K562 (cell line): ENCODE results near the gene EML1. TPM values are rescaled to one million over a fixed set of nuclear protein-coding genes. Genes with fewer than 3 reads are reported as not detected.

ENCODE experiments used
- ATAC-seq: fragments of 200-7000 bp; cut with Tn5 transposase; 3 replicates; pipeline ENCODE4 v1.9.1; 2020; ENCODE audit warnings: moderate library complexity
- BruUV-seq: library from RNA; stranded (reverse); fragments of 400-500 nt; replicated peaks from 2 replicates; lab custom pipeline; 2021; lab: Mats Ljungman, UMichigan
- CTCF ChIA-PET: fragments of 300-600 bp; formaldehyde crosslinking; extraction: SDS; loops from one replicate; lab custom pipeline; 2021; ENCODE audit warnings: low intra/inter-chr PET ratio; lab: Yijun Ruan, JAX
- POLR2A ChIA-PET: fragments of 300-600, 350-650 bp; sonication (Branson Sonifier 250); formaldehyde crosslinking; extraction: SDS; loops from one replicate; lab custom pipeline; 2021; ENCODE audit warnings: antibody characterized with exemption, inconsistent platforms; lab: Yijun Ruan, JAX
- DNase-seq, 4 experiments: peaks; one replicate each; pipeline versions ENCODE4 v3.0.0 to v3.0.0-alpha.2; 2011 to 2018; ENCODE audit warnings: low spot score in 3 of 4, mixed read lengths in 3 of 4; ENCODE audit errors: extremely low read depth in 1 of 4
- FAIRE-seq: peaks from 2 replicates; lab custom pipeline; 2011; peaks lifted over from hg19 to GRCh38; lab: Jason Lieb, UNC
- H2AFZ ChIP-seq: 2 replicates; pipeline ENCODE4 v1.6.0; 2011; ENCODE audit warnings: low read depth, low read length, control low read depth, inconsistent platforms
- H3K27ac ChIP-seq: fragments of 200-600 bp; 3 replicates; pipeline ENCODE4 v1.8.0; 2011; ENCODE audit warnings: low read depth, mild to moderate bottlenecking, control low read depth, inconsistent platforms, low read length, moderate library complexity, mixed read lengths; ENCODE audit errors: extremely low read depth
- H3K27me3 ChIP-seq, 2 experiments: fragments of 300-600 bp in 1 of 2; 2 replicates in 1 of 2; 3 replicates in 1 of 2; pipeline versions ENCODE4 v1.6.0 to v1.8.0; 2011; ENCODE audit warnings: inconsistent platforms in 2 of 2, low read length in 2 of 2, mild to moderate bottlenecking in 1 of 2, mixed read lengths in 1 of 2, moderate library complexity in 1 of 2; ENCODE audit not compliant: control insufficient read depth in 2 of 2, insufficient read depth in 2 of 2
- H3K36me3 ChIP-seq: fragments of 300-600 bp; 3 replicates; pipeline ENCODE4 v1.8.0; 2011; ENCODE audit warnings: mild to moderate bottlenecking, low read length, inconsistent platforms; ENCODE audit not compliant: control insufficient read depth, insufficient read depth
- H3K4me1 ChIP-seq, 2 experiments: fragments of 200-600 bp in 1 of 2; replicated peaks in 1 of 2; 2 replicates in 1 of 2; 3 replicates in 1 of 2; pipeline versions ENCODE4 v1.5.1 to v1.8.0; 2011; ENCODE audit warnings: inconsistent platforms in 2 of 2, low read length in 2 of 2, mild to moderate bottlenecking in 1 of 2, mixed read lengths in 1 of 2, moderate library complexity in 1 of 2; ENCODE audit not compliant: control insufficient read depth in 2 of 2, insufficient read depth in 2 of 2
- H3K4me2 ChIP-seq: 2 replicates; pipeline ENCODE4 v1.6.1; 2011; ENCODE audit warnings: low read length, control low read depth, inconsistent platforms, mixed read lengths; ENCODE audit not compliant: insufficient read depth
- H3K4me3 ChIP-seq: fragments of 200-600 bp; sonication (generic), shearing (Covaris generic); 2 replicates; pipeline ENCODE4 v1.5.1; 2016; ENCODE audit warnings: control low read depth, inconsistent platforms
- H3K79me2 ChIP-seq: fragments of 200-600 bp; 3 replicates; pipeline ENCODE4 v1.8.0; 2011; ENCODE audit warnings: low read length, inconsistent platforms; ENCODE audit not compliant: control insufficient read depth, insufficient read depth
- H3K9ac ChIP-seq, 2 experiments: 2 replicates each; pipeline versions ENCODE4 v1.6.0 to v1.6.1; 2011; ENCODE audit warnings: low read depth in 2 of 2, low read length in 2 of 2, control low read depth in 1 of 2, inconsistent platforms in 1 of 2, mild to moderate bottlenecking in 1 of 2, mixed read lengths in 1 of 2; ENCODE audit not compliant: insufficient read depth in 1 of 2
- H3K9me1 ChIP-seq: one replicate; pipeline ENCODE4 v1.6.0; 2011; ENCODE audit warnings: inconsistent platforms, mild to moderate bottlenecking, low read length, moderate library complexity; ENCODE audit not compliant: control insufficient read depth, insufficient read depth
- H3K9me3 ChIP-seq: replicated peaks from 2 replicates; pipeline ENCODE4 v1.5.1; 2011; ENCODE audit warnings: low read depth, low read length, inconsistent platforms; ENCODE audit not compliant: control insufficient read depth, insufficient read depth
- H4K20me1 ChIP-seq: replicated peaks from 2 replicates; pipeline ENCODE4 v1.6.1; 2011; ENCODE audit warnings: low read length, inconsistent platforms, mixed read lengths; ENCODE audit not compliant: control insufficient read depth, insufficient read depth
- ELF1 ChIP-seq: fragments of 200-800 bp; sonication (Bioruptor generic); IDR thresholded peaks from 2 replicates; pipeline ENCODE4 v1.6.1; 2016; ENCODE audit warnings: missing genetic modification characterization, missing compliant biosample characterization
- EWSR1 ChIP-seq: fragments of 450-650 bp; IDR thresholded peaks from 2 replicates; pipeline ENCODE4 v1.6.1; 2018; ENCODE audit warnings: borderline replicate concordance, mild to moderate bottlenecking, low read depth, moderate library complexity; ENCODE audit not compliant: partially characterized antibody
- FOXP1 ChIP-seq: sonication (generic); formaldehyde crosslinking; IDR thresholded peaks from 2 replicates; pipeline ENCODE4 v1.8.0; 2022; ENCODE audit warnings: mild to moderate bottlenecking, missing genetic modification reagents
- HDAC1 ChIP-seq, 2 experiments: fragments of 450-650 bp; IDR thresholded peaks; 2 replicates each; pipeline ENCODE4 v1.6.1; 2016 to 2017; ENCODE audit warnings: inconsistent platforms in 1 of 2, mild to moderate bottlenecking in 1 of 2, moderate library complexity in 1 of 2
- HNRNPUL1 ChIP-seq: fragments of 200-400 bp; formaldehyde crosslinking; IDR thresholded peaks from 2 replicates; pipeline ENCODE4 v1.6.1; 2017; ENCODE audit warnings: low read length
- HOXB6 ChIP-seq: fragments of 250-450 bp; sonication (Bioruptor Pico); IDR thresholded peaks from 2 replicates; pipeline ENCODE4 v1.5.1; 2022; ENCODE audit warnings: mild to moderate bottlenecking, borderline replicate concordance
- NFIX ChIP-seq: fragments of 250-450 bp; sonication (Bioruptor Pico); IDR thresholded peaks from 2 replicates; pipeline ENCODE4 v1.4.0; 2020; ENCODE audit warnings: low read depth, mild to moderate bottlenecking, moderate library complexity
- SPI1 ChIP-seq: IDR thresholded peaks from 2 replicates; pipeline ENCODE4 v1.6.1; 2011; ENCODE audit warnings: low read depth, low read length, control low read depth, borderline replicate concordance
- YY1 ChIP-seq, 3 experiments: IDR thresholded peaks; 2 replicates each; pipeline ENCODE4 v1.6.1; 2011; ENCODE audit warnings: low read length in 2 of 3, mild to moderate bottlenecking in 2 of 3, moderate library complexity in 2 of 3, borderline replicate concordance in 1 of 3, control low read depth in 1 of 3, low read depth in 1 of 3; ENCODE audit not compliant: insufficient read depth in 3 of 3, insufficient replicate concordance in 2 of 3, control insufficient read depth in 1 of 3, insufficient read length in 1 of 3; ENCODE audit errors: extremely low read depth in 1 of 3
- ZC3H4 ChIP-seq: sonication (generic); formaldehyde crosslinking; IDR thresholded peaks from 2 replicates; pipeline ENCODE4 v1.9.0; 2021; ENCODE audit warnings: missing genetic modification reagents, borderline replicate concordance
- ZNF134 ChIP-seq: fragments of 250-450 bp; sonication (Bioruptor Pico); conservative IDR thresholded peaks from 2 replicates; pipeline ENCODE4 v1.4.0; 2020
- ZNF24 ChIP-seq: fragments of 450-650 bp; IDR thresholded peaks from 2 replicates; pipeline ENCODE4 v1.6.1; 2016
- WGBS: fragments of 100-300 bp; shearing (Covaris generic); methylation state at CpG from one replicate; pipeline ENCODE4 v1.1.6; 2016; ENCODE audit warnings: low coverage, mixed read lengths; ENCODE audit not compliant: insufficient coverage; ENCODE audit errors: missing lambda C conversion rate; 5-methylcytosine and 5-hydroxymethylcytosine counted together
- in situ Hi-C: fragments of 300-500 bp; cut with MboI; formaldehyde crosslinking; loops from 4 replicates; pipeline ENCODE4 v1.15.0; 2018; ENCODE audit warnings: inconsistent platforms, mixed read lengths
- intact Hi-C: fragments of 100-400 bp; cut with micrococcal nuclease; formaldehyde crosslinking; loops from 2 replicates; pipeline ENCODE4 v1.14.2; 2022
- polyA plus RNA-seq, 8 experiments: library from polyadenylated mRNA; depleted of rRNA in 4 of 8; stranded (reverse) in 5 of 8; unstranded in 3 of 8; fragments of >200 nt; fragmentation: Nextera tagmentation in 2 of 8; fragmentation: Illumina TruSeq in 1 of 8; extraction: Ambion mirVana in 2 of 8; extraction: Trizol in 1 of 8; gene quantifications; 2 replicates each; pipeline versions ENCODE4 v1.2.1 to v1.2.3, GENCODE V29; 2011 to 2014; ENCODE audit warnings: inconsistent platforms in 1 of 8, missing spikeins in 1 of 8
- total RNA-seq, 7 experiments: library from RNA; depleted of rRNA in 6 of 7; stranded (reverse); fragments of >200 nt in 6 of 7; fragmentation: Illumina TruSeq in 2 of 7; extraction: Trizol in 2 of 7; gene quantifications; 2 replicates each; pipeline versions ENCODE4 v1.2.1 to v1.2.3, GENCODE V29; 2011 to 2021; ENCODE audit warnings: low replicate concordance in 1 of 7
- TF ChIP-seq, protein P1 (sequence below): fragments of 250-450 bp; sonication (Bioruptor Pico); IDR thresholded peaks from 2 replicates; pipeline ENCODE4 v1.4.0; 2020; ENCODE audit warnings: borderline replicate concordance

Gene EML1
- total and polyA plus RNA-seq, 9 of the 15 experiments (the other 6 are each of a cell fraction or from before 2014, with no cell fraction given) = 0.01 to 0.35 (median 0.07) TPM; not detected in 2

GRCh38 chr14:99939421-99939820 is 146.2 kb downstream of the EML1 start:
- no peak for FAIRE-seq
- Histone ChIP-seq H3K4me1 (peaks cover 0 to 10% of the 10 kb centered on the region in 2 experiments; a peak in 2 of 5 replicates), H3K79me2 (no peaks in the 10 kb centered on the region)
- POLR2A ChIA-PET = interaction anchor here (0.9 kb wide), 1 partner anchor 39 kb away, joined by 4 read pairs; no protein-coding TSS in a partner anchor
- intact Hi-C loops = no loop called here
- TF ChIP-seq EWSR1 (no peak), HDAC1 (IDR thresholded peaks at IDR 0.05) (no peak), ZNF134 (CRISPR knock-in tag) (no peak), HOXB6 (CRISPR knock-in tag) (no peak), YY1 (IDR thresholded peaks at IDR 0.05; ENCODE audit: borderline replicate concordance in 1 of 3, control insufficient read depth in 1 of 3, extremely low read depth in 1 of 3, insufficient read depth in 3 of 3, insufficient read length in 1 of 3, insufficient replicate concordance in 2 of 3, low read depth in 1 of 3, low read length in 2 of 3) (no peak), ZC3H4 (CRISPR knock-in tag) (no peak), FOXP1 (no peak), SPI1 (no peak), ELF1 (tag) (no peak), HNRNPUL1 (no peak), ZNF24 (no peak), NFIX (CRISPR knock-in tag) (no peak)
- TF ChIP-seq, protein P1, sequence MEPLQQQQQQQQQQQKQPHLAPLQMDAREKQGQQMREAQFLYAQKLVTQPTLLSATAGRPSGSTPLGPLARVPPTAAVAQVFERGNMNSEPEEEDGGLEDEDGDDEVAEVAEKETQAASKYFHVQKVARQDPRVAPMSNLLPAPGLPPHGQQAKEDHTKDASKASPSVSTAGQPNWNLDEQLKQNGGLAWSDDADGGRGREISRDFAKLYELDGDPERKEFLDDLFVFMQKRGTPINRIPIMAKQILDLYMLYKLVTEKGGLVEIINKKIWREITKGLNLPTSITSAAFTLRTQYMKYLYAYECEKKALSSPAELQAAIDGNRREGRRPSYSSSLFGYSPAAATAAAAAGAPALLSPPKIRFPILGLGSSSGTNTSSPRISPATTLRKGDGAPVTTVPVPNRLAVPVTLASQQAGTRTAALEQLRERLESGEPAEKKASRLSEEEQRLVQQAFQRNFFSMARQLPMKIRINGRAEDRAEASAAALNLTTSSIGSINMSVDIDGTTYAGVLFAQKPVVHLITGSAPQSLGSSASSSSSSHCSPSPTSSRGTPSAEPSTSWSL (CRISPR knock-in tag) = no peak
- TF ChIP-seq, all 486 proteins: peak for 0
- H3K9me3 ChIP-seq = no peaks in the 10 kb centered on the region
- H3K4me3 ChIP-seq = no peak overlapping the region
- no TSS peak for BruUV-seq
- no peak overlapping the region for H2AFZ ChIP-seq
- no peaks in the 10 kb centered on the region for H4K20me1 ChIP-seq
- ATAC-seq (no peak), DNase-seq (no peak)
- in situ Hi-C loops = no loop called here
- no peaks in the 10 kb centered on the region for H3K36me3 ChIP-seq
- H3K4me2 ChIP-seq = no peak overlapping the region
- CTCF ChIA-PET = no interaction called here
- 5% methylated on average over 6 of the region's 17 CpGs for WGBS
- H3K27me3 ChIP-seq = peaks cover 30 to 68% of the 10 kb centered on the region in 2 experiments; a peak in 4 of 5 replicates
- H3K9me1 ChIP-seq = no peaks in the 10 kb centered on the region
- no peak overlapping the region for H3K9ac ChIP-seq
- H3K27ac ChIP-seq = no peak overlapping the region
